HG03469 (cell line): ENCODE measurements around the gene CORO1C.
A peak's percentile ranks its signal among the peaks of the same experiment; 100 is the strongest.
"Not testable (repeated sequence)": the region's sequence is repeated elsewhere in the genome, so short reads cannot be mapped to it uniquely, and the experiment has no call there.

ENCODE experiments used
- ATAC-seq: cut with Tn5 transposase; IDR thresholded peaks from one replicate; pipeline ENCODE4 v1.9.1; 2021; ENCODE audit warnings: mild to moderate bottlenecking, moderate library complexity, moderate number of reproducible peaks; ENCODE audit not compliant: unreplicated experiment

Gene CORO1C

GRCh38 chr12:108755481-108755880 is 24.2 kb upstream of the CORO1C start:
- no peak for ATAC-seq

DNA sequence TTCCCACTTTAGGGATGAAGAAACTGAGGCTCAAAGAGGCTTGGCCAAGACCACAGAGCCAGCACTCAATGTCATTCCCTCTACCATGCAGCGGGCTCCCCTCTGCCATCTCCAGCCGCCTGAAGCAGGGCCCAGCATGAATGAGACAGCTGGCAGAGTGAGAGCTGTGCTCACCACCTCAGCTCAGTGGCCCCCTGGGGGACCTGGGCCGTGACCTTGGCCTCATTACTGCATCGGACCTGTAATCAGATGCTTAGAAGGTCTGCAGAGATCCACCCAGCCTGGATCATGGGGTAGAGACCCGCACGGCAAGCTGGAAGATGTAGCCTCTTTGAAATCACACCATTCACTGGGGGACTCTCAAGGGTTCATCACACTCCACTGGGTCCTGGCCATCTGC is 22.7 kb upstream of the CORO1C start:
- no peak for ATAC-seq

GRCh38 chr12:108752387-108752786 is 21.1 kb upstream of the CORO1C start:
- no peak for ATAC-seq

DNA sequence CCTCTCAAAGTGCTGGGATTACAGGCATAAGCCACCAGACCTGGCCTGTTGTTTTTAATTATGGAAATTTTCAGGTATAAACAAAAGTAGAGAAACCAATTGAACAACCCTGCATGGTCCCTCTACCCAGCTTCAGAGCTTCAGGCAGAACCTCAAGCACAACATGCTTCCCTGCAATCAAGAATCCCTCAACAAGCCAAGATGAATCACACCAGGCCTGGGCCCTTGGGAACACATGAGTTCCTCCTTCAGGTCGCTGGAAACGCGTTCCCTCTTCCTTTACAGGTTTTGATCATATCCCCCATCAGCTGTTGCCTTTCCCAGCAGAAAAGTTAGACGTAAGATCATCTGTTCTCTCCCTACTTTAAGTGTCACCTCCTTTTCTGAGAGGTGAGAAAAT is 20.5 kb upstream of the CORO1C start:
- no peak for ATAC-seq

DNA sequence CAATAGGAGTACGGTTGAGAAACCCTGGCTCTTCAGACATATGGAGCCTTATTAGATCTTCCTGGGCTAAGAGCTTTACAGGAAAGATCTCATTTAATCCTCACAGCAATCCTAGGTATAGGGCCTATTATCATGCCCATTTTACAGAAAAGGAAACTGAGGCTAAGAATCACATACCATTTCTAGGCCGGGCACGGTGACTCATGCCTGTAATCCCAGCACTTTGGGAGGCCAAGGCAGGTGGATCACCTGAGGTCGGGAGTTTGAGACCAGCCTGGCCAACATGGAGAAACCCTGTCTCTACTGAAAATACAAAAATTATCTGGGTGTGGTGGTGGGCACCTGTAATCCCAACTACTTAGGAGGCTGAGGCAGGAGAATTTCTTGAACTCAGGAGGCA is 19.7 kb upstream of the CORO1C start:
- not testable (repeated sequence) for ATAC-seq

DNA sequence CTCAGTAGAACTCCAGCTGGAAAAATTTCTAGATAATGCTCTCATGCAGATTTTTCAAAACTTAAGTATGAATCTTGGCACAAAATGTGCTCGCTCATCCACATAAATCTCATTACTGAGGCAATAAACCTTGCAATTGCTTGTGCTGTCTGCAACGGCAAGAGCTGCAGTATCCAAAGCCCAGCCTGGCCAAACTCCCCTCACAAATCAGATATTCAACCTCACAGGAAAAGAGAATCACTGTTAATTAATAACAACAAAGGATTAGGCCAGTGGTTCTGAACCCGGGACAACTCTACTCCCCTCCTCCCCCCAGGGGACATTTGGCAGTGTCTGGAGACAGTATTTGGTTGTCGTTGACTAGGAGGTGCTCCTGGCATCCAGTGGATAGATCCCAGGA is 19.2 kb upstream of the CORO1C start:
- no peak for ATAC-seq

- ATAC-seq = no peak
These were observed 16.2 kb upstream of the CORO1C start for GRCh38 chr12:108747563-108747962.

GRCh38 chr12:108745641-108746040 is 14.3 kb upstream of the CORO1C start:
- no peak for ATAC-seq

- ATAC-seq = no peak
These were observed 12.9 kb upstream of the CORO1C start for GRCh38 chr12:108744021-108744897.

- no peak for ATAC-seq
These were observed 6.9 kb upstream of the CORO1C start for GRCh38 chr12:108738170-108738569.

GRCh38 chr12:108735855-108736254 is 4.5 kb upstream of the CORO1C start:
- no peak for ATAC-seq

- ATAC-seq = no peak
These were observed 3.0 kb upstream of the CORO1C start for GRCh38 chr12:108734200-108734906.

- ATAC-seq = not testable (repeated sequence)
These were observed 1.9 kb upstream of the CORO1C start for GRCh38 chr12:108733230-108733531.

- ATAC-seq = no peak
These were observed 1.3 kb upstream of the CORO1C start for GRCh38 chr12:108732489-108733229.

GRCh38 chr12:108731866-108732461 is 646 bp upstream of the CORO1C start:
- peak; percentile 26 for ATAC-seq

GRCh38 chr12:108730365-108731104 is 783 bp downstream of the CORO1C start:
- no peak for ATAC-seq

DNA sequence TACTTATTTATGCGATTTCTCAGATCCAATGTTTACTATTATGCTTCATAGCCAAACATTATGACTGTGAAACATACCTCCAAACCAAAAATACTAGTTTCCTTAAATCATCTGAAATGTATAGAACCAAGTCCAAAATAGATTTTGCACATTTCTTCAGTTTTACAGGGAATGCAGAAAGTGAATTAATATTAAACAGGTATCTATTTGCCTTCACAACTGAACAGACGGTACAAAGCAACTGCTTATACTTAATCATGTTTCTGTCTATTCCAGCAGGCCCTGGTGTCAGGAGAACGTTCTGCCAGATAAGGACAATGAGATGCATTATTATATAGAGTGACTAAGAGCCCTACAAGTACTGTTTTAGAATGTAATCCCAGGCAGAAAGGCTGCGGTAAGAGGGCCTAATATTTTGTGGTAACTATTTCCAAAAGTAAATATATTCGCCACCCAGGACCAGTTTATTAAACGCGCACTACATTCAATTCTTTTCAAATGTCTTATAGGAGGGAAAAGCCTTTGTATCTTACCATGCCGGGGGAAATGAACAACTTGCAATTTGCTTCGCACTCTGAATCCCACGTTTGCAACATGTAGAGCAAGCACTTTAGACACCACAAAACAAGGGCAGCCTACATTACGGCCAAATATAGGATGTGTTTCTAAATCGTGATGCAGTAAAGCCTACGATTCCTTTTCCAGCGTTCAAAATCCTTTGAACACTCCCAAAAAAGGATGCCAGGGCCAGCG is 1.5 kb downstream of the CORO1C start:
- ATAC-seq = no peak

- no peak for ATAC-seq
These were observed 2.3 kb downstream of the CORO1C start for GRCh38 chr12:108728820-108729611.
